ENCODE measurements around the gene GPR37L1. TPM values are rescaled to one million over a fixed set of nuclear protein-coding genes. Genes with fewer than 3 reads are reported as not detected.

The GPR37L1 gene
- total and polyA plus RNA-seq, 2 of the 4 experiments (the other 2 are of a cell fraction): 0.02 TPM; not detected in 1

DNA sequence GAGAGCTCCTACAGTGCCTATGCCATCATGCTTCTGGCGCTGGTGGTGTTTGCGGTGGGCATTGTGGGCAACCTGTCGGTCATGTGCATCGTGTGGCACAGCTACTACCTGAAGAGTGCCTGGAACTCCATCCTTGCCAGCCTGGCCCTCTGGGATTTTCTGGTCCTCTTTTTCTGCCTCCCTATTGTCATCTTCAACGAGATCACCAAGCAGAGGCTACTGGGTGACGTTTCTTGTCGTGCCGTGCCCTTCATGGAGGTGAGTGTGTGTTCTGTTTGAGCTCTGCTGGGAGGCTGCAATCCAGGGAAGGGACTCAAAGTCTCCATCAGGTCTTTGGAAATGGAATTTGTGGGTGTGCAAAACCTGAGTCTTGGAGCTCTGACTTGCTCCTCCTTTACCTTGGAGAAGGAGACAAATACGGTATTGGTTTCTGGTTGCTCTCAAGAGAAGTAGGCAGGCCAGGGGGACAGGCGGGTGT, 658 bp downstream of the GPR37L1 start:
- no peak for ATAC-seq (ENCODE audit: low read depth)
- Histone ChIP-seq H3K27me3 (ENCODE audit: control insufficient read depth, insufficient read depth, low read length) (peaks cover 24% of the 10 kb centered on the region), H2BK15ac (ENCODE audit: low read depth, low read length) (no peak overlapping the region), H3K9me1 (ENCODE audit: insufficient read depth, low read length) (no peaks in the 10 kb centered on the region), H3K18ac (ENCODE audit: low read depth, low read length) (no peak overlapping the region), H2AK5ac (ENCODE audit: low read depth, low read length) (no peak overlapping the region), H2BK5ac (ENCODE audit: low read depth, low read length, poor library complexity, severe bottlenecking) (no peak overlapping the region), H3K23ac (ENCODE audit: low read depth, low read length) (no peak overlapping the region), H3K79me1 (ENCODE audit: low read depth in 1 of 2, low read length in 2 of 2) (no peaks in the 10 kb centered on the region), H3K27ac (ENCODE audit: insufficient read depth, low read length) (no peak overlapping the region), H4K20me1 (ENCODE audit: insufficient read depth, low read length) (no peaks in the 10 kb centered on the region), H3K4me1 (ENCODE audit: control insufficient read depth, insufficient read depth, low read length) (no peaks in the 10 kb centered on the region), H2AFZ (replicated peaks; ENCODE audit: low read length, poor library complexity) (no peak overlapping the region), H3K4me2 (ENCODE audit: low read depth, low read length) (no peak overlapping the region), H4K8ac (ENCODE audit: low read depth in 2 of 2, low read length in 2 of 2) (no peak overlapping the region), H3K4me3 (ENCODE audit: insufficient read depth, low read depth, low read length) (no peak overlapping the region), H4K91ac (ENCODE audit: insufficient read depth, low read depth, low read length) (no peak overlapping the region), H3K9ac (ENCODE audit: low read depth, low read length) (no peak overlapping the region), H3K36me3 (ENCODE audit: control insufficient read depth, insufficient read depth, low read length) (no peaks in the 10 kb centered on the region), H3K9me3 (ENCODE audit: control insufficient read depth, insufficient read depth, low read length) (no peaks in the 10 kb centered on the region), H3K4ac (ENCODE audit: low read depth, low read length) (no peak overlapping the region), H3K14ac (replicated peaks; ENCODE audit: low read depth, low read length) (no peak overlapping the region), H2AK9ac (replicated peaks; ENCODE audit: low read depth, low read length, poor library complexity) (no peak overlapping the region), H2BK20ac (ENCODE audit: low read depth, low read length) (no peak overlapping the region), H4K5ac (ENCODE audit: low read depth, low read length) (no peak overlapping the region), H3K56ac (ENCODE audit: extremely low read depth, insufficient read depth, low read length) (no peak overlapping the region), H2BK120ac (ENCODE audit: low read depth, low read length) (no peak overlapping the region)
- DNase-seq: no peak
- dilution Hi-C loops (cut with HindIII; ENCODE audit: low sequenced_read_pairs, unreplicated experiment): no loop called here
- intact Hi-C loops (cut with micrococcal nuclease): no loop called here
- CTCF ChIA-PET: interaction anchor here (0.6 to 1.6 kb wide), 2 partner anchors 12 to 121 kb away, joined by 4 to 5 read pairs; no protein-coding TSS in a partner anchor
- 100% methylated on average over 2 of the region's 10 CpGs; no CpG with 5 or more reads in 1 of the 2 experiments for whole genome bisulfite sequencing, 2 experiments (ENCODE audit: extremely low coverage in 2 of 2, insufficient read length in 1 of 2)
- POLR2A ChIA-PET (ENCODE audit: unreplicated experiment): interaction anchor here (0.6 kb wide), 1 partner anchor 107 kb away, joined by 3 read pairs; no protein-coding TSS in a partner anchor
- TF ChIP-seq FOS (IDR thresholded peaks at IDR 0.05; ENCODE audit: low read depth, low read length): no peak
- no peak for TF ChIP-seq MAFK (IDR thresholded peaks at IDR 0.05; ENCODE audit: low read depth, low read length)
- TF ChIP-seq MAZ (IDR thresholded peaks at IDR 0.05; ENCODE audit: borderline replicate concordance, low read depth, low read length): no peak
- TF ChIP-seq CEBPB (IDR thresholded peaks at IDR 0.05; ENCODE audit: low read depth, low read length): no peak
- no peak for TF ChIP-seq RFX5 (IDR thresholded peaks at IDR 0.05; ENCODE audit: low read depth, low read length)
- no peak for TF ChIP-seq USF2 (IDR thresholded peaks at IDR 0.05; ENCODE audit: low read depth, low read length)
- no peak for TF ChIP-seq RAD21 (IDR thresholded peaks at IDR 0.05; ENCODE audit: low read length)
- no peak for TF ChIP-seq RCOR1 (IDR thresholded peaks at IDR 0.05; ENCODE audit: insufficient replicate concordance, low read length)
- TF ChIP-seq, protein P1, sequence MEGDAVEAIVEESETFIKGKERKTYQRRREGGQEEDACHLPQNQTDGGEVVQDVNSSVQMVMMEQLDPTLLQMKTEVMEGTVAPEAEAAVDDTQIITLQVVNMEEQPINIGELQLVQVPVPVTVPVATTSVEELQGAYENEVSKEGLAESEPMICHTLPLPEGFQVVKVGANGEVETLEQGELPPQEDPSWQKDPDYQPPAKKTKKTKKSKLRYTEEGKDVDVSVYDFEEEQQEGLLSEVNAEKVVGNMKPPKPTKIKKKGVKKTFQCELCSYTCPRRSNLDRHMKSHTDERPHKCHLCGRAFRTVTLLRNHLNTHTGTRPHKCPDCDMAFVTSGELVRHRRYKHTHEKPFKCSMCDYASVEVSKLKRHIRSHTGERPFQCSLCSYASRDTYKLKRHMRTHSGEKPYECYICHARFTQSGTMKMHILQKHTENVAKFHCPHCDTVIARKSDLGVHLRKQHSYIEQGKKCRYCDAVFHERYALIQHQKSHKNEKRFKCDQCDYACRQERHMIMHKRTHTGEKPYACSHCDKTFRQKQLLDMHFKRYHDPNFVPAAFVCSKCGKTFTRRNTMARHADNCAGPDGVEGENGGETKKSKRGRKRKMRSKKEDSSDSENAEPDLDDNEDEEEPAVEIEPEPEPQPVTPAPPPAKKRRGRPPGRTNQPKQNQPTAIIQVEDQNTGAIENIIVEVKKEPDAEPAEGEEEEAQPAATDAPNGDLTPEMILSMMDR (conservative IDR thresholded peaks at IDR 0.05; ENCODE audit: low read depth, low read length): no peak
- TF ChIP-seq POLR2A (IDR thresholded peaks at IDR 0.05; ENCODE audit: low read depth, low read length): no peak
- TF ChIP-seq MXI1 (IDR thresholded peaks at IDR 0.05; ENCODE audit: borderline replicate concordance, low read depth, low read length): no peak
- no peak for TF ChIP-seq SMC3 (IDR thresholded peaks at IDR 0.05; ENCODE audit: low read depth, low read length)
- TF ChIP-seq ELK1 (IDR thresholded peaks at IDR 0.05; ENCODE audit: borderline replicate concordance, low read depth, low read length): no peak
- no peak for TF ChIP-seq BHLHE40 (IDR thresholded peaks at IDR 0.05; ENCODE audit: low read depth, low read length)
- no peak for TF ChIP-seq CHD1 (IDR thresholded peaks at IDR 0.05; ENCODE audit: low read depth, low read length)
- no peak for TF ChIP-seq NFE2L2 (IDR thresholded peaks at IDR 0.05; ENCODE audit: low read depth, low read length)
- in situ Hi-C loops (cut with MboI; ENCODE audit: low sequenced_read_pairs): loop anchor here (10.0 kb wide), 1 partner anchor 229 kb away; no protein-coding TSS in a partner anchor
- BruUV-seq (replicated peaks): no TSS peak

Measured in IMR-90 (cell line).